Fibroblast of lung (primary cell): ENCODE data around the gene KRT85. TPM values are rescaled to one million over a fixed set of nuclear protein-coding genes. Genes with fewer than 3 reads are reported as not detected.
"Not testable (repeated sequence)": the region's sequence is repeated elsewhere in the genome, so short reads cannot be mapped to it uniquely, and the experiment has no call there.

ENCODE experiments used
- DNase-seq, 2 donors: peaks; one replicate each; pipeline versions ENCODE4 v3.0.0 to v3.0.0-alpha.2; 2010; ENCODE audit warnings: low read depth in 2 of 2
- H2AFZ ChIP-seq: 2 replicates; pipeline ENCODE4 v1.5.1; 2012; ENCODE audit warnings: low read length, control low read depth, inconsistent platforms
- H3K27ac ChIP-seq: 2 replicates; pipeline ENCODE4 v1.5.1; 2011; ENCODE audit warnings: low read length, control low read depth; ENCODE audit not compliant: insufficient read depth
- H3K27me3 ChIP-seq: 2 replicates; pipeline ENCODE4 v1.5.1; 2011; ENCODE audit warnings: mild to moderate bottlenecking, low read length; ENCODE audit not compliant: control insufficient read depth, insufficient read depth
- H3K36me3 ChIP-seq: 2 replicates; pipeline ENCODE4 v1.5.1; 2011; ENCODE audit warnings: low read length; ENCODE audit not compliant: control insufficient read depth, insufficient read depth
- H3K4me1 ChIP-seq: 2 replicates; pipeline ENCODE4 v1.5.1; 2011; ENCODE audit warnings: low read length; ENCODE audit not compliant: control insufficient read depth, insufficient read depth; ENCODE audit errors: extremely low read depth
- H3K4me2 ChIP-seq: 2 replicates; pipeline ENCODE4 v1.5.1; 2011; ENCODE audit warnings: low read length, control low read depth; ENCODE audit not compliant: insufficient read depth; ENCODE audit errors: extremely low read depth
- H3K4me3 ChIP-seq, 4 experiments: fragments of 200-600 bp in 1 of 4; sonication (generic) in 1 of 4; replicated peaks in 1 of 4; 2 replicates each; pipeline ENCODE4 v1.5.1; 2011 to 2016; ENCODE audit warnings: low read length in 4 of 4, low read depth in 3 of 4, mild to moderate bottlenecking in 3 of 4, control low read depth in 2 of 4, inconsistent platforms in 1 of 4, mixed read lengths in 1 of 4; ENCODE audit not compliant: insufficient read depth in 1 of 4; ENCODE audit errors: control extremely low read depth in 1 of 4
- H3K79me2 ChIP-seq: 2 replicates; pipeline ENCODE4 v1.5.1; 2012; ENCODE audit warnings: mild to moderate bottlenecking, low read length, inconsistent platforms; ENCODE audit not compliant: control insufficient read depth, insufficient read depth
- H3K9ac ChIP-seq: 2 replicates; pipeline ENCODE4 v1.5.1; 2011; ENCODE audit warnings: mild to moderate bottlenecking, low read length, control low read depth; ENCODE audit not compliant: insufficient read depth
- H3K9me3 ChIP-seq: 2 replicates; pipeline ENCODE4 v1.5.1; 2012; ENCODE audit warnings: low read depth, low read length; ENCODE audit not compliant: control insufficient read depth, insufficient read depth
- H4K20me1 ChIP-seq: 2 replicates; pipeline ENCODE4 v1.5.1; 2011; ENCODE audit warnings: low read length; ENCODE audit not compliant: control insufficient read depth, insufficient read depth; ENCODE audit errors: extremely low read depth
- EZH2 ChIP-seq: IDR thresholded peaks from 2 replicates; pipeline ENCODE4 v1.5.1; 2012; ENCODE audit warnings: low read length, control low read depth, mild to moderate bottlenecking; ENCODE audit errors: missing control alignments
- polyA plus RNA-seq, 2 donors: library from polyadenylated mRNA; depleted of rRNA in 1 of 2; stranded (reverse) in 1 of 2; unstranded in 1 of 2; fragments of >200 nt; gene quantifications; 2 replicates each; pipeline ENCODE4 v1.2.1, GENCODE V29; 2011 to 2012; ENCODE audit warnings: missing spikeins in 1 of 2
- total RNA-seq: library from RNA; depleted of rRNA; stranded (reverse); fragments of >200 nt; gene quantifications from 2 replicates; pipeline ENCODE4 v1.2.1, GENCODE V29; 2014
- TF ChIP-seq, protein P1 (sequence below), 2 donors: IDR thresholded peaks in 1 of 2; conservative IDR thresholded peaks in 1 of 2; 1 replicate in 1 of 2; 2 replicates in 1 of 2; pipeline ENCODE4 v1.5.1; 2011 to 2012; ENCODE audit warnings: low read length in 2 of 2, control low read depth in 1 of 2, inconsistent platforms in 1 of 2, low read depth in 1 of 2, mild to moderate bottlenecking in 1 of 2

The KRT85 gene
- total and polyA plus RNA-seq, 2 donors (not counting 1 experiment from before 2014, with no cell fraction given): not detected

GRCh38 chr12:52346593-52346992 is 20.7 kb downstream of the KRT85 start:
- H3K9me3 ChIP-seq: no peaks in the 10 kb centered on the region
- TF ChIP-seq EZH2: no peak
- TF ChIP-seq, protein P1, sequence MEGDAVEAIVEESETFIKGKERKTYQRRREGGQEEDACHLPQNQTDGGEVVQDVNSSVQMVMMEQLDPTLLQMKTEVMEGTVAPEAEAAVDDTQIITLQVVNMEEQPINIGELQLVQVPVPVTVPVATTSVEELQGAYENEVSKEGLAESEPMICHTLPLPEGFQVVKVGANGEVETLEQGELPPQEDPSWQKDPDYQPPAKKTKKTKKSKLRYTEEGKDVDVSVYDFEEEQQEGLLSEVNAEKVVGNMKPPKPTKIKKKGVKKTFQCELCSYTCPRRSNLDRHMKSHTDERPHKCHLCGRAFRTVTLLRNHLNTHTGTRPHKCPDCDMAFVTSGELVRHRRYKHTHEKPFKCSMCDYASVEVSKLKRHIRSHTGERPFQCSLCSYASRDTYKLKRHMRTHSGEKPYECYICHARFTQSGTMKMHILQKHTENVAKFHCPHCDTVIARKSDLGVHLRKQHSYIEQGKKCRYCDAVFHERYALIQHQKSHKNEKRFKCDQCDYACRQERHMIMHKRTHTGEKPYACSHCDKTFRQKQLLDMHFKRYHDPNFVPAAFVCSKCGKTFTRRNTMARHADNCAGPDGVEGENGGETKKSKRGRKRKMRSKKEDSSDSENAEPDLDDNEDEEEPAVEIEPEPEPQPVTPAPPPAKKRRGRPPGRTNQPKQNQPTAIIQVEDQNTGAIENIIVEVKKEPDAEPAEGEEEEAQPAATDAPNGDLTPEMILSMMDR (conservative IDR thresholded peaks at IDR 0.05 in 1 of 2, IDR thresholded peaks at IDR 0.05 in 1 of 2; ENCODE audit: low read depth in 1 of 2, low read length in 2 of 2): no peak
- no peak overlapping the region for H3K27ac ChIP-seq
- H3K4me2 ChIP-seq: no peak overlapping the region
- H3K36me3 ChIP-seq: no peaks in the 10 kb centered on the region
- no peaks in the 10 kb centered on the region for H3K4me1 ChIP-seq
- no peak overlapping the region for H3K4me3 ChIP-seq
- H3K27me3 ChIP-seq: peaks cover 13% of the 10 kb centered on the region
- no peaks in the 10 kb centered on the region for H3K79me2 ChIP-seq
- H3K9ac ChIP-seq: no peak overlapping the region
- no peak for DNase-seq
- no peak overlapping the region for H2AFZ ChIP-seq
- no peaks in the 10 kb centered on the region for H4K20me1 ChIP-seq

DNA sequence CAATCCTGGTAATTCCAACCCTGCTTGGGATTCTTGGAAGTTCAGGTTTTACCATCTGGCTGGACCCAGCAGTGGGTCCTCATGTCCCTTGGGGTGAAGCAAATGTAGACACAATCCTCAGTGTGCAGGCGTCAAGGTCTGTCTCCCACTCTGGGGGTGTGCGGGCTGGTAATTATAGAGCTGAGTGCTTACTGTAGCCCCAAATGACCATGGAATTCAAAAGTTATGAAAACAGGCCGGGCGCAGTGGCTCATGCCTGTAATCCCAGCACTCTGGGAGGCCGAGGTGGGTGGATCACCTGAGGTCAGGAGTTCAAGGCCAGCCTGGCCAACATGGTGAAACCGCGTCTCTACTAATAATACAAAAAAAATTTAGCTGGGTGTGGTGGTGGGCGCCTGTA is 22.2 kb downstream of the KRT85 start:
- H3K4me2 ChIP-seq, H3K9ac ChIP-seq, DNase-seq, H3K4me3 ChIP-seq, H4K20me1 ChIP-seq, H3K79me2 ChIP-seq, H3K4me1 ChIP-seq, H3K9me3 ChIP-seq, H3K27ac ChIP-seq, H3K36me3 ChIP-seq, H2AFZ ChIP-seq: not testable (repeated sequence)
- peaks cover 17% of the 10 kb centered on the region for H3K27me3 ChIP-seq

DNA sequence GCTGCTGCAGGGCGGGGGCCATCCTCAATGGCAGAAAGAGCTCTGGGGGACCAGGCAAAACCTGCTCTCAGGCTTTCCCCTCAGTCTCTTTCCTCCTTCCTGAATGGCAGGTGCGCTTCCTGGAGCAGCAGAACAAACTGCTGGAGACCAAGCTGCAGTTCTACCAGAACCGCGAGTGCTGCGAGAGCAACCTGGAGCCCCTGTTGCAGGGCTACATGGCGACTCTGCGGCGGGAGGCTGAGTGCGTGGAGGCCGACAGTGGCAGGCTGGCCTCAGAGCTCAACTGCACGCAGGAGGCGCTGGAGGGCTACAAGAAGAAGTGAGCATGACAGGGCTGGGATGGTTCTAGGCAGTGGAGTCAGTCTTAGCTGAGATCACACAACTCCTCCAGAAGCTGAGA is 23.2 kb downstream of the KRT85 start:
- no peaks in the 10 kb centered on the region for H3K36me3 ChIP-seq
- no peak overlapping the region for H3K4me3 ChIP-seq
- no peak for DNase-seq
- no peaks in the 10 kb centered on the region for H3K79me2 ChIP-seq
- H3K4me1 ChIP-seq: no peaks in the 10 kb centered on the region
- no peak for TF ChIP-seq EZH2
- TF ChIP-seq, protein P1 (conservative IDR thresholded peaks at IDR 0.05 in 1 of 2, IDR thresholded peaks at IDR 0.05 in 1 of 2; ENCODE audit: low read depth in 1 of 2, low read length in 2 of 2): no peak
- H2AFZ ChIP-seq: no peak overlapping the region
- H3K27me3 ChIP-seq: peaks cover 23% of the 10 kb centered on the region
- H3K4me2 ChIP-seq: no peak overlapping the region
- H3K9me3 ChIP-seq: no peaks in the 10 kb centered on the region
- H3K9ac ChIP-seq: no peak overlapping the region
- no peak overlapping the region for H3K27ac ChIP-seq
- H4K20me1 ChIP-seq: no peaks in the 10 kb centered on the region

DNA sequence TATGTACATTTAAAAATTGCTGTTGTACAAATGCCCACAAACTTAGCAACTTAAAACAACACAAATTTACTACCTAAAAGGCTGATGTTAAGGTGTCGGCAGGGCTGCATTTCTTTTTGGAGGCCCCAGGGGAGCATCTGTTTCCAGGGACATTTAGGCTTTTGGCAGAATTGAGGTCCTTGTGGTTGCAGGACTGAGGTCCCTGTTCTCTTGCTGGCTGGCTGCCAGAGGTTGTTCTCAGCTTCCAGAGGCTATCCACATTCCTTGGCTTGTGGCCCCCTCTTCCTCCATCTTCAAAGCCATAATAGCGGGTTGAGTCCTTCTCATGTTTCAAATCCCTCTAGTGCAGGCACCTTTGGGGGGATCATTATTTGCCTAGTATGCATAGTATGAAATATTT is 23.7 kb downstream of the KRT85 start:
- no peaks in the 10 kb centered on the region for H3K9me3 ChIP-seq
- no peak overlapping the region for H2AFZ ChIP-seq
- TF ChIP-seq, protein P1 (conservative IDR thresholded peaks at IDR 0.05 in 1 of 2, IDR thresholded peaks at IDR 0.05 in 1 of 2; ENCODE audit: low read depth in 1 of 2, low read length in 2 of 2): no peak
- no peak for TF ChIP-seq EZH2
- H4K20me1 ChIP-seq: no peaks in the 10 kb centered on the region
- H3K79me2 ChIP-seq: no peaks in the 10 kb centered on the region
- no peaks in the 10 kb centered on the region for H3K4me1 ChIP-seq
- H3K4me3 ChIP-seq: no peak overlapping the region
- H3K27me3 ChIP-seq: peaks cover 23% of the 10 kb centered on the region
- H3K36me3 ChIP-seq: no peaks in the 10 kb centered on the region
- no peak overlapping the region for H3K9ac ChIP-seq
- H3K4me2 ChIP-seq: no peak overlapping the region
- no peak for DNase-seq
- no peak overlapping the region for H3K27ac ChIP-seq
